ENCODE results near the gene WDPCP.
"Not testable (repeated sequence)": the region's sequence is repeated elsewhere in the genome, so short reads cannot be mapped to it uniquely, and the experiment has no call there.

WDPCP gene

GRCh38 chr2:63591566-63592175 is 3.4 kb upstream of the WDPCP start:
- no peak for FAIRE-seq

GRCh38 chr2:63590626-63591408 is 2.5 kb upstream of the WDPCP start:
- FAIRE-seq (no peak), DNase-seq (ENCODE audit: low spot score) (no peak)

More at GRCh38 chr2:63591566-63592175, 3.4 kb upstream of the WDPCP start:
- no peak for DNase-seq (ENCODE audit: low spot score)

GRCh38 chr2:63589148-63589958 is 1.1 kb upstream of the WDPCP start:
- FAIRE-seq (no peak), DNase-seq (ENCODE audit: low spot score) (peak; percentile 16)

DNA sequence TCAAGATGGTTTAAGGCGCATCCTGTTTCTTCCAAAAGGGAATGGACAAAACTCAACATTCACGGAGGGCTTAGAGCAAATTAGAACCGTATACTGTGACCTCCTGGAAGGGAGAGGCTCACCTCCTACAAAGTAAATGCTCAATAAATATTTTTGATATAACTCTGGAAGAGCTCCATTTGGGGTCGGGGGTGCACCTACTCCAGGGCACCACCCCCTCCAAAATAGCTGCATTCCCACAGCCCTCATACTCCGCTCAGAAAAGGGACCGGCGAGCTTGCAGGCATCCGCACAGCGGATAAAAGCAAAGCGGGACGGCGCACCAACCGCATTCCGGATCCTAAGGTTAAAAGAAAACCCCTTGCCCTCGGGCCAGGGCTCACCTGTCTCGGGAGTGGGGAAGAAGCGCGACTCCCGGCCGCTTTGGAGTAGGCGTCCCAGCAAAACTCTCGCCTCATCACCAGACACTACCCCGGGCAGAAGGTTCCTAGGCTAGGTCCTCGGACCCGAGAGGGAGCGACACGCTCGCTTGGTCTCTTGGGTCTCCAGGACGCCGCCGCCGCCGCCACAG is 378 bp downstream of the WDPCP start:
- FAIRE-seq, result no peak

DNA sequence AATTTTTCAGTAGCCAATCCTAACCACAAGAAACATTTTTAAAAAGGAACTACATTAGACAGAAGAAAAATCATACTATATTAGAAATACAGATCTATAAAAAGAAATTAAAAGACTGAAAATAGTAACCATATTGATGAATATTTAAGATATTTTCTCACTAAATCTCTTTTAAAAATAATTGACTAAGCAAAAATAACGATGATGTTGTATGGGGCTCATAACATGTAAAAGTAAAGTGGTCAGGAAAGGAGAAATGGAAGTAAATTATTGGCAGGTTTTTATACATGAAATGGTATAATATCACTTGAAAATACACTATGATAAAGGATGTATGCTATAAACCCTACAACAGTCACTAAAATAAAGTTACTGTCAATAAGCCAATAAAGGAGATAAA is 5.4 kb downstream of the WDPCP start:
- no peak for FAIRE-seq
- DNase-seq (ENCODE audit: low spot score), result no peak

More for the DNA sequence above, 378 bp downstream of the WDPCP start:
- DNase-seq (ENCODE audit: low spot score), result no peak

DNA sequence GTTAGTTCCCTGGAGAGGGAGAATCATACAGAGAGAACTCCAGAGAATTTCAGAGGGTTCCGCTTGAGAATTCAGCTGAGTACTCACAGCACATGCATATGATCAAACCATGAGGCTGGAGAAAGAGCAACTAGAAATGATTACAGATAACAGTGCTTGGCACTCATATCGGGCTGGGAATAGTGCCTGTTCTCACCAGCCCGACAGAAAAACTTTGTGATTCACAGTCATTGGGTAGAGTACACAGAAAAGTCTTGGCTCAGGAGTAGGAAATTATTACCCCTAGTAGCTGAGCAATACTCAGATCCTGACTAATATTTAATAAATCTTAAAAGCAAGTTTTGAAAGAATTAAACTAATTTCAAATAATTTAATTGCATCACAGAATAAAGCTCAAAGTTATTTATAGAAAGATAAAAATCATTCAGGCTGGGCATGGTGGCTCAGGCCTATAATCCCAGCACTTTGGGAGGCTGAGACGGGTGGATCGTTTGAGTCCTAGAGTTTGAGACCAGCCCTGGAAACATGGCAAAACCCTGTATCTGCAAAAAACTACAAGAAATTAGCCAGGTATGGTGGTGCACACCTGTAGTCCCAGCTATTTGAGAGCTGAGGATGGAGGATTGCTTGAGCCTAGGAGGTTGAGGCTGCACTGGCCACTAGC is 6.8 kb downstream of the WDPCP start:
- FAIRE-seq (no peak), DNase-seq (ENCODE audit: low spot score) (no peak)

- no peak for DNase-seq (ENCODE audit: low spot score)
- FAIRE-seq, result no peak
Measured at GRCh38 chr2:63580651-63581297, 7.5 kb downstream of the WDPCP start.

GRCh38 chr2:63578767-63579166 is 9.5 kb downstream of the WDPCP start:
- no peak for DNase-seq (ENCODE audit: low spot score)
- FAIRE-seq, result no peak

DNA sequence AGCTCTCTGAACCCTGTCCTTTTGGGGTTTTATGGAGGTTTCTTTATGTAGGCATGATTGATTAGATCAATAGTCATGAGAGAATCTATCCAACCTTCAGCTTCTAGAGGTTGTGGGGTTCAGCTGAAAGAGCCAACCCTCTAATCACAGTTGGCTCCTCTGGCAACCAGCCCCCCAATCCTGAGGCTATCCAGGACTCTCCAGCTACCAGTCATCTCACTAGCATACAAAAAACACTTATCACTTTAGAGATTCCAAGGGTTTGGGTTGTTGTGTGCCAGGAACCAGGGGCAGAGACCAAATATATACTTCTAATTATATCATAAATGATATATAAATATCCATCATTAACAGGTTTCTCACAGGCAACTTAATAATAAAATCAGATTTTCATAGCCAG is 11.7 kb downstream of the WDPCP start:
- DNase-seq (ENCODE audit: low spot score), result no peak
- FAIRE-seq, result no peak

DNA sequence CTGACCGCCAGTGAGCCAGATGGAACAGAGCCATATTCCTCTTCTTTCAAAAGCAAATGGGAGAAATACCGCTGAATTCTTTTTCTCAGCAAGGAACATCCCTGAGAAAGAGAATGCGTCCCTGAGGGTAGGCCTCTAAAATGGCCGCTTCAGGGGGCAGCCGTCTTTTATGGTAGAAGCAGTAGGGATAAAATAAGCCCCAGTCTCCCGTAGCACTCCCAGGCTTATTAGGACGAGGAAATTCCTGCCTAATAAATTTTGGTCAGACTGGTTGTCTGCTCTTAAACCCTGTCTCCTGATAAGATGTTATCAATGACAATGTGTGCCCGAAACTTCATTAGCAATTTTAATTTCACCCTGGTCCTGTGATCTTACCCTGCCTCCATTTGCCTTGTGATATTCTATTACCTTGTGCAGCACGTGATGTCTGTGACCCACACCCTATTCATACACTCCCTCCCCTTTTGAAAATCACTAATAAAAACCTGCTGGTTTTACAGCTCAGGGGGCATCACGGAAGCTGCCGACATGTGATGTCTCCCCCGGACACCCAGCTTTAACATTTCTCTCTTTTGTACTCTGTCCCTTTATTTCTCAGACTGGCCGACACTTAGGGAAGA is 14.4 kb downstream of the WDPCP start:
- peak; percentile 5 for FAIRE-seq
- DNase-seq (ENCODE audit: low spot score), result not testable (repeated sequence)

DNA sequence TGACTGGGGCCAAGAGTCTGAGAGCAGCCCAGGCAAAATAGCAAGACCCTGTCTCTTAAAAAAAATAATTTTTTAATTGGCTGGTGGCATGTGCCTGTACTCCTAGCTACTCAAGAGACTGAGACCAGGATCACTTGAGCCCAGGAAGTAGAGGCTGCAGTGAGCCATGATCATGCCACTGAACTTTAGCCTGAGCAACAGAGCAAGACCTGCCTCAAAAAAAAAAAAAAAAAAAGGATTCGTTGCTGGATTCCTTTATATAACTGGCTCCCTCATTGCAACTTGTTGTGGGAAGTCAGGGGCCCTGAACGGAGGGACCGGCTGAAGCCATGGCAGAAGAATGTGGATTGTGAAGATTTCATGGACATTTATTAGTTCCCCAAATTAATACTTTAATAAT is 15.3 kb downstream of the WDPCP start:
- not testable (repeated sequence) for FAIRE-seq; DNase-seq (ENCODE audit: low spot score)

GRCh38 chr2:63572001-63572400 is 16.3 kb downstream of the WDPCP start:
- FAIRE-seq (no peak), DNase-seq (ENCODE audit: low spot score) (no peak)

DNA sequence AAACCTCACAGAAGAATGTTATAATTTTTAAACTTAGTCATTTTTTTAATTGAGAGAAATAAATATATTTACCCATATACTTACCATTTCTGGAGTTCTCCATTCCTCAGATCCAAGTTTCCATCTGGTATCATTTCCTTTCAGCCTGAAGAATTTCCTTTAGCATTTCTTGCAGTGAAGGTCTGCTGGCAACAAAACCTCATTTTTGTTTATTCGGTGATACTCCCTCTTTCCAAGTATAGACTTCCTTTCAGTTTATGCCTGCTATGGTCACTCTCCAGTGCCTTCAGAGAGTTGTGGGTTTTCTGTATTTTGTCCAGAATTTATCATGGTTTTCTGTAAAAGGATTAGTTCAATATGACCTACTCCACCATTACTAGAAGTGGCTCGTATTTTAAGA is 17.0 kb downstream of the WDPCP start:
- DNase-seq (ENCODE audit: low spot score), result no peak
- no peak for FAIRE-seq

GRCh38 chr2:63569740-63570139 is 18.5 kb downstream of the WDPCP start:
- FAIRE-seq (no peak), DNase-seq (ENCODE audit: low spot score) (no peak)

DNA sequence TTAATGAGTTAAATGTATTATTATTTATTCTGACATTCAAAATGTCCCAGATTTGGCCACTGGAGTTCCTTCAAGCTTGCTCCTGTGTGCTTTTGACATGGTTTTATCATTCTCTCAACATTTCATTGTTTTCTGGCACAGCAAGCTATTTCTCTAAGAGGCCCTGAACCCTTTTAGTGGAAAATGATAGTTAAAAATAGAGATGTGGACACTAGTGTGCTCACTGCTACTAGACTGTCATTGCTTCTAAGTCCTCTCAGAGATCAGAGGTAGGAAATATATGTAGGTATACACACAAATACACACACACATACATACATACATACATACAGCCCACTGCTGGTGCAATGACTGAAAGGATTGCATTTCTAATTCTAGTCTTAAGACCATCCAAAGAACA is 25.5 kb downstream of the WDPCP start:
- no peak for DNase-seq (ENCODE audit: low spot score)
- FAIRE-seq, result no peak

DNA sequence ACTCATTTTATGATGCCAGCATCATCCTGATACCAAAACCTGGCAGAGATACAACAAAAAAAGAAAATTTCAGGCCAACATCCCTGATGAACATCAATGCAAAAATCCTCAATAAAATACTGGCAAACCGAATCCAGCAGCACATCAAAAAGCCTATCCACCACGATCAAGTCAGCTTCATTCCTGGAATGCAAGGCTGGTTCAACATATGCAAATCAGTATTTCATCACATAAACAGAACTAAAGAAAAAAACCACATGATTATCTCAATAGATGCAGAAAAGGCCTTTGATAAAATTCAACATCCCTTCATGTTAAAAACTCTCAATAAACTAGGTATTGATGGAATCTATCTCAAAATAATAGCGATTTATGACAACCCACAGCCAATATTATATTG is 29.4 kb downstream of the WDPCP start:
- not testable (repeated sequence) for FAIRE-seq; DNase-seq (ENCODE audit: low spot score)

- not testable (repeated sequence) for FAIRE-seq; DNase-seq (ENCODE audit: low spot score)
Measured at GRCh38 chr2:63557819-63558218, 30.5 kb downstream of the WDPCP start.

- FAIRE-seq, result no peak
- no peak for DNase-seq (ENCODE audit: low spot score)
Measured at GRCh38 chr2:63555931-63556330, 32.3 kb downstream of the WDPCP start.

DNA sequence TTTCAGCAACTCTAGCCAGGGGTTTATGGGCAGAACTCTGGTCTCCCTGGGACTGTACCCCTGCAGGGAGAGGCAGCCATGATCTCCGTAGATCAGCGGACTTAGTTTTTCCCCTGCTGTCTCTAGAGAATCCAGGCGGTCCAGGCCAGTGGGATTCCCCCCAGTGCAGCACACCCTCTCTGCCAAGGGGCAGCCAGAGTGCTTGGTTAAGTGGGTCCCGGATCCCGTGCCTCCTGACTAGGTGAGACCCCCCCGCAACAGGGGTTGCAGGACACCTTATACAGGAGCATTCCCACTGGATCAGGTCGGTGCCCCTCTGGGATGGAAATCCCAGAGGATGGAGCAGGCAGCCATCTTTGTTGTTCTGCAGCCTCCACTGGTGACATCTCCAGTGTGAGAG is 33.0 kb downstream of the WDPCP start:
- no peak for FAIRE-seq
- DNase-seq (ENCODE audit: low spot score), result no peak

DNA sequence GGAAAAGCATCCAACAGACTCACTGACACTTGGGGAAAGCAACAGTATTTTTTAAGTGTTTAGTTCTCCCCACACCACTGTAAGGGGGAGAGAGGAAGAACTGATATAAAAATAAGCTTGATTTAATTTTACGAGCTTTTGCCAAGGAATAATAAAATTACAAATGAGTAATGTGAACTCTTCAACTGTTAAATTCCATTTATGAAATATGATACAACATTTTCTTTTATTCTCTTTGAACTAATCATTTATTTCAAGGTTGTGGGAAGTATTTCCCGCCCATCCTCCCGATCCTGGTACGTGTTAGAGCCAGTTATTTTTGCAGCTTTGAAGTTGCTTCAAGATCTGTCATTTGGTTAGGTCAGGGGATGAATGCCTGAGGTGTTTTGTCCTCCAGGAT is 35.2 kb downstream of the WDPCP start:
- DNase-seq (ENCODE audit: low spot score), result no peak

More for the DNA sequence above, 35.2 kb downstream of the WDPCP start:
- FAIRE-seq, result no peak

All from urothelium cell line (cell line).